SK-N-SH treated with all-trans-retinoic acid at 6 μM for 48 hours (cell line): ENCODE data around the gene CBLIF.

Experiments used
- ATAC-seq: fragments of 200-7000 bp; cut with Tn5 transposase; 3 replicates; pipeline ENCODE4 v1.9.1; 2020; ENCODE audit warnings: mild to moderate bottlenecking, moderate library complexity
- ARNTL ChIP-seq: fragments of 450-650 bp; formaldehyde crosslinking; IDR thresholded peaks from 2 replicates; pipeline ENCODE4 v1.5.0; 2020; ENCODE audit warnings: low read depth, mild to moderate bottlenecking, moderate library complexity, borderline replicate concordance
- BACH2 ChIP-seq: fragments of 250-450 bp; sonication (Bioruptor Pico); IDR thresholded peaks from 2 replicates; pipeline ENCODE4 v1.9.0; 2021; ENCODE audit warnings: mild to moderate bottlenecking, borderline replicate concordance
- CREB5 ChIP-seq: fragments of 250-450 bp; sonication (Bioruptor Pico); IDR thresholded peaks from 2 replicates; pipeline ENCODE4 v1.5.1; 2020; ENCODE audit warnings: low read depth, mild to moderate bottlenecking, moderate library complexity
- CSDC2 ChIP-seq: fragments of 250-450 bp; sonication (Bioruptor Pico); IDR thresholded peaks from 2 replicates; pipeline ENCODE4 v1.5.0; 2020; ENCODE audit warnings: mild to moderate bottlenecking, moderate library complexity
- CSRNP3 ChIP-seq: fragments of 250-450 bp; sonication (Bioruptor Pico); IDR thresholded peaks from 2 replicates; pipeline ENCODE4 v1.5.1; 2021; ENCODE audit warnings: mild to moderate bottlenecking, moderate library complexity
- ESRRG ChIP-seq: fragments of 250-450 bp; sonication (Bioruptor Pico); IDR thresholded peaks from 2 replicates; pipeline ENCODE4 v1.6.1; 2021; ENCODE audit warnings: mild to moderate bottlenecking
- GLIS3 ChIP-seq: fragments of 250-450 bp; sonication (Bioruptor Pico); IDR thresholded peaks from 2 replicates; pipeline ENCODE4 v1.5.0; 2020; ENCODE audit warnings: mild to moderate bottlenecking, moderate library complexity
- ISL1 ChIP-seq: fragments of 250-450 bp; sonication (Bioruptor Pico); IDR thresholded peaks from 2 replicates; pipeline ENCODE4 v2.1.2; 2022; ENCODE audit warnings: mild to moderate bottlenecking, moderate library complexity
- OSR1 ChIP-seq: fragments of 250-450 bp; sonication (Bioruptor Pico); IDR thresholded peaks from 2 replicates; pipeline ENCODE4 v1.8.0; 2022; ENCODE audit warnings: moderate library complexity, mild to moderate bottlenecking, inconsistent platforms
- PPARA ChIP-seq: fragments of 250-450 bp; sonication (Bioruptor Pico); IDR thresholded peaks from 2 replicates; pipeline ENCODE4 v1.5.0; 2020; ENCODE audit warnings: mild to moderate bottlenecking, borderline replicate concordance
- RARB ChIP-seq: fragments of 250-450 bp; sonication (Bioruptor Pico); IDR thresholded peaks from 2 replicates; pipeline ENCODE4 v1.8.0; 2021; ENCODE audit warnings: mild to moderate bottlenecking, moderate library complexity
- SNAI2 ChIP-seq: fragments of 250-450 bp; sonication (Bioruptor Pico); IDR thresholded peaks from 2 replicates; pipeline ENCODE4 v1.5.0; 2020; ENCODE audit warnings: mild to moderate bottlenecking, moderate library complexity
- TCF4 ChIP-seq: fragments of 250-450 bp; sonication (Bioruptor Pico); IDR thresholded peaks from 2 replicates; pipeline ENCODE4 v1.8.0; 2021; ENCODE audit warnings: mild to moderate bottlenecking, moderate library complexity, borderline replicate concordance
- TOX ChIP-seq: fragments of 250-450 bp; sonication (Bioruptor Pico); IDR thresholded peaks from 2 replicates; pipeline ENCODE4 v1.8.0; 2021; ENCODE audit warnings: mild to moderate bottlenecking, moderate library complexity, borderline replicate concordance
- ZC3H10 ChIP-seq: fragments of 250-450 bp; sonication (Bioruptor Pico); IDR thresholded peaks from 2 replicates; pipeline ENCODE4 v1.5.1; 2021; ENCODE audit warnings: mild to moderate bottlenecking, moderate library complexity
- ZFP3 ChIP-seq: fragments of 250-450 bp; sonication (Bioruptor Pico); IDR thresholded peaks from 2 replicates; pipeline ENCODE4 v1.5.0; 2020; ENCODE audit warnings: mild to moderate bottlenecking, moderate library complexity
- ZNF565 ChIP-seq: fragments of 450-650 bp; formaldehyde crosslinking; conservative IDR thresholded peaks from 2 replicates; pipeline ENCODE4 v1.5.0; 2020; ENCODE audit warnings: low read depth, mild to moderate bottlenecking, moderate library complexity
- ZNF70 ChIP-seq: fragments of 450-650 bp; formaldehyde crosslinking; IDR thresholded peaks from 2 replicates; pipeline ENCODE4 v1.5.0; 2020; ENCODE audit warnings: mild to moderate bottlenecking, moderate library complexity
- ZNF8 ChIP-seq: fragments of 450-650 bp; formaldehyde crosslinking; IDR thresholded peaks from 2 replicates; pipeline ENCODE4 v1.5.0; 2020; ENCODE audit warnings: mild to moderate bottlenecking, moderate library complexity
- TF ChIP-seq, protein P1 (sequence below): fragments of 250-450 bp; sonication (Bioruptor Pico); IDR thresholded peaks from 2 replicates; pipeline ENCODE4 v1.8.0; 2021; ENCODE audit warnings: low read depth, mild to moderate bottlenecking, moderate library complexity, borderline replicate concordance
- TF ChIP-seq, protein P2 (sequence below): fragments of 250-450 bp; sonication (Bioruptor Pico); IDR thresholded peaks from 2 replicates; pipeline ENCODE4 v1.8.0; 2020; ENCODE audit warnings: mild to moderate bottlenecking, moderate library complexity, borderline replicate concordance

CBLIF gene

DNA sequence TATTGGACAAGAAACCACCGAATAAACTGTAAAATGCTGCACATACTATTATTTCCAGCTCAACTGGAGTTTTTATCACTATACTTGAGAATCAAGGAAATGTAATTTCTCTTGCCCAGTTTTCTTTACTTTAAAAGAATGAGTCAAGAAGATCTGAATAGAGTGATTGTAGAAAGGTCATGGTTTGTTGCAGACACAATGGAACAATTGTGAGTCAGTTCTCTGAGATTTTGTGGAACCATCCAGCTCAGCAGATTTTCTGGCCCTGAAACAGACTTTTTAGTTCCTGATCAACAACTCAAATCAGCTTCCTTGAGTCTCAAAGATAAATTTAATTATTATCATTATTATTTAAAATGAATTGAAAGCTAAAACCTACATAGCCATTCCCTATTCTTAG lies 19.7 kb upstream of the CBLIF start:
- no peak for ATAC-seq
- TF ChIP-seq OSR1 (CRISPR knock-in tag): no peak
- no peak for TF ChIP-seq SNAI2 (CRISPR knock-in tag)
- no peak for TF ChIP-seq TOX (CRISPR knock-in tag)
- TF ChIP-seq CREB5 (CRISPR knock-in tag): no peak
- TF ChIP-seq CSRNP3 (CRISPR knock-in tag): no peak
- no peak for TF ChIP-seq CSDC2
- TF ChIP-seq, protein P1, sequence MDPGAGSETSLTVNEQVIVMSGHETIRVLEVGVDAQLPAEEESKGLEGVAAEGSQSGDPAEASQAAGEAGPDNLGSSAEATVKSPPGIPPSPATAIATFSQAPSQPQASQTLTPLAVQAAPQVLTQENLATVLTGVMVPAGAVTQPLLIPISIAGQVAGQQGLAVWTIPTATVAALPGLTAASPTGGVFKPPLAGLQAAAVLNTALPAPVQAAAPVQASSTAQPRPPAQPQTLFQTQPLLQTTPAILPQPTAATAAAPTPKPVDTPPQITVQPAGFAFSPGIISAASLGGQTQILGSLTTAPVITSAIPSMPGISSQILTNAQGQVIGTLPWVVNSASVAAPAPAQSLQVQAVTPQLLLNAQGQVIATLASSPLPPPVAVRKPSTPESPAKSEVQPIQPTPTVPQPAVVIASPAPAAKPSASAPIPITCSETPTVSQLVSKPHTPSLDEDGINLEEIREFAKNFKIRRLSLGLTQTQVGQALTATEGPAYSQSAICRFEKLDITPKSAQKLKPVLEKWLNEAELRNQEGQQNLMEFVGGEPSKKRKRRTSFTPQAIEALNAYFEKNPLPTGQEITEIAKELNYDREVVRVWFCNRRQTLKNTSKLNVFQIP (CRISPR knock-in tag): no peak
- TF ChIP-seq ZFP3 (CRISPR knock-in tag): no peak
- TF ChIP-seq ZC3H10 (CRISPR knock-in tag): no peak
- no peak for TF ChIP-seq ARNTL (CRISPR knock-in tag)
- no peak for TF ChIP-seq ZNF8 (CRISPR knock-in tag)
- no peak for TF ChIP-seq BACH2 (CRISPR knock-in tag)
- TF ChIP-seq ZNF565 (CRISPR knock-in tag): no peak
- no peak for TF ChIP-seq ESRRG (CRISPR knock-in tag)
- TF ChIP-seq, protein P2, sequence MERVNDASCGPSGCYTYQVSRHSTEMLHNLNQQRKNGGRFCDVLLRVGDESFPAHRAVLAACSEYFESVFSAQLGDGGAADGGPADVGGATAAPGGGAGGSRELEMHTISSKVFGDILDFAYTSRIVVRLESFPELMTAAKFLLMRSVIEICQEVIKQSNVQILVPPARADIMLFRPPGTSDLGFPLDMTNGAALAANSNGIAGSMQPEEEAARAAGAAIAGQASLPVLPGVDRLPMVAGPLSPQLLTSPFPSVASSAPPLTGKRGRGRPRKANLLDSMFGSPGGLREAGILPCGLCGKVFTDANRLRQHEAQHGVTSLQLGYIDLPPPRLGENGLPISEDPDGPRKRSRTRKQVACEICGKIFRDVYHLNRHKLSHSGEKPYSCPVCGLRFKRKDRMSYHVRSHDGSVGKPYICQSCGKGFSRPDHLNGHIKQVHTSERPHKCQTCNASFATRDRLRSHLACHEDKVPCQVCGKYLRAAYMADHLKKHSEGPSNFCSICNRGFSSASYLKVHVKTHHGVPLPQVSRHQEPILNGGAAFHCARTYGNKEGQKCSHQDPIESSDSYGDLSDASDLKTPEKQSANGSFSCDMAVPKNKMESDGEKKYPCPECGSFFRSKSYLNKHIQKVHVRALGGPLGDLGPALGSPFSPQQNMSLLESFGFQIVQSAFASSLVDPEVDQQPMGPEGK (CRISPR knock-in tag): no peak
- TF ChIP-seq TCF4: no peak
- no peak for TF ChIP-seq ZNF70 (CRISPR knock-in tag)

GRCh38 chr11:59862252-59862651 lies 17.0 kb upstream of the CBLIF start:
- ATAC-seq: no peak
- TF ChIP-seq GLIS3 (no peak), CSDC2 (no peak), CSRNP3 (CRISPR knock-in tag) (no peak), ZNF8 (CRISPR knock-in tag) (no peak), PPARA (CRISPR knock-in tag) (no peak), ISL1 (no peak), ZFP3 (CRISPR knock-in tag) (no peak), SNAI2 (CRISPR knock-in tag) (no peak), OSR1 (CRISPR knock-in tag) (no peak), ESRRG (CRISPR knock-in tag) (no peak), CREB5 (CRISPR knock-in tag) (no peak), RARB (CRISPR knock-in tag) (no peak), BACH2 (CRISPR knock-in tag) (no peak), ARNTL (CRISPR knock-in tag) (no peak), TCF4 (no peak)
- TF ChIP-seq, protein P1 (CRISPR knock-in tag): no peak
- TF ChIP-seq, protein P2 (CRISPR knock-in tag): no peak
